OCI-LY1 (cell line): ENCODE measurements around the gene NPAS3.

Experiments used
- EZH2 ChIP-seq: fragments of 200-600 bp; sonication (generic), shearing (Covaris generic); IDR thresholded peaks from 2 replicates; pipeline ENCODE4 v1.8.0; 2017; ENCODE audit warnings: borderline replicate concordance, mixed run types, mild to moderate bottlenecking, antibody characterized with exemption, low read length, moderate library complexity, mixed read lengths
- TF ChIP-seq, protein P1 (sequence below): fragments of 200-600 bp; sonication (generic), shearing (Covaris generic); IDR thresholded peaks from 2 replicates; pipeline ENCODE4 v1.5.1; 2017; ENCODE audit warnings: mild to moderate bottlenecking, antibody characterized with exemption, low read length, moderate library complexity, mixed read lengths

- TF ChIP-seq, protein P1, sequence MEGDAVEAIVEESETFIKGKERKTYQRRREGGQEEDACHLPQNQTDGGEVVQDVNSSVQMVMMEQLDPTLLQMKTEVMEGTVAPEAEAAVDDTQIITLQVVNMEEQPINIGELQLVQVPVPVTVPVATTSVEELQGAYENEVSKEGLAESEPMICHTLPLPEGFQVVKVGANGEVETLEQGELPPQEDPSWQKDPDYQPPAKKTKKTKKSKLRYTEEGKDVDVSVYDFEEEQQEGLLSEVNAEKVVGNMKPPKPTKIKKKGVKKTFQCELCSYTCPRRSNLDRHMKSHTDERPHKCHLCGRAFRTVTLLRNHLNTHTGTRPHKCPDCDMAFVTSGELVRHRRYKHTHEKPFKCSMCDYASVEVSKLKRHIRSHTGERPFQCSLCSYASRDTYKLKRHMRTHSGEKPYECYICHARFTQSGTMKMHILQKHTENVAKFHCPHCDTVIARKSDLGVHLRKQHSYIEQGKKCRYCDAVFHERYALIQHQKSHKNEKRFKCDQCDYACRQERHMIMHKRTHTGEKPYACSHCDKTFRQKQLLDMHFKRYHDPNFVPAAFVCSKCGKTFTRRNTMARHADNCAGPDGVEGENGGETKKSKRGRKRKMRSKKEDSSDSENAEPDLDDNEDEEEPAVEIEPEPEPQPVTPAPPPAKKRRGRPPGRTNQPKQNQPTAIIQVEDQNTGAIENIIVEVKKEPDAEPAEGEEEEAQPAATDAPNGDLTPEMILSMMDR: no peak
- TF ChIP-seq EZH2: no peak
Measured at GRCh38 chr14:33375786-33376185, 437.1 kb downstream of the NPAS3 start.
